Measurements from ENCODE around the gene RAMAC.

RAMAC gene

GRCh38 chr15:82944056-82944455 is 42.0 kb upstream of the RAMAC start:
- Histone ChIP-seq H3K36me3 (replicated peaks) (no peaks in the 10 kb centered on the region), H3K4me3 (ENCODE audit: low read depth, low read length) (no peak overlapping the region), H3K27me3 (replicated peaks) (no peaks in the 10 kb centered on the region), H3K27ac (no peak overlapping the region)
- in situ Hi-C loops (cut with HindIII; ENCODE audit: low pct_ligation_motif_present, low sequenced_read_pairs), result no loop called here
- DNase-seq, result no peak
- TF ChIP-seq CTCF (IDR thresholded peaks at IDR 0.05; ENCODE audit: low read depth, low read length, missing control alignments), result no peak

- no peak overlapping the region for H3K27ac ChIP-seq
- H3K27me3 ChIP-seq (replicated peaks), result peaks cover 1% of the 10 kb centered on the region
- in situ Hi-C loops (cut with HindIII; ENCODE audit: low pct_ligation_motif_present, low sequenced_read_pairs), result no loop called here
- TF ChIP-seq CTCF (IDR thresholded peaks at IDR 0.05; ENCODE audit: low read depth, low read length, missing control alignments), result no peak
- H3K36me3 ChIP-seq (replicated peaks), result no peaks in the 10 kb centered on the region
- H3K4me3 ChIP-seq (ENCODE audit: low read depth, low read length), result no peak overlapping the region
- no peak for DNase-seq
These were observed 41.2 kb upstream of the RAMAC start for GRCh38 chr15:82944821-82945220.

GRCh38 chr15:82945326-82945725 is 40.7 kb upstream of the RAMAC start:
- Histone ChIP-seq H3K27me3 (replicated peaks) (peaks cover 2% of the 10 kb centered on the region), H3K36me3 (replicated peaks) (no peaks in the 10 kb centered on the region), H3K27ac (no peak overlapping the region), H3K4me3 (ENCODE audit: low read depth, low read length) (no peak overlapping the region)
- no peak for TF ChIP-seq CTCF (IDR thresholded peaks at IDR 0.05; ENCODE audit: low read depth, low read length, missing control alignments)
- in situ Hi-C loops (cut with HindIII; ENCODE audit: low pct_ligation_motif_present, low sequenced_read_pairs), result no loop called here
- no peak for DNase-seq

- peaks cover 2% of the 10 kb centered on the region for H3K27me3 ChIP-seq (replicated peaks)
These were observed 39.8 kb upstream of the RAMAC start for GRCh38 chr15:82946155-82946701.

GRCh38 chr15:82950295-82950694 is 35.7 kb upstream of the RAMAC start:
- no peak for TF ChIP-seq CTCF (IDR thresholded peaks at IDR 0.05; ENCODE audit: low read depth, low read length, missing control alignments)
- no peak overlapping the region for H3K27ac ChIP-seq
- no peak for DNase-seq
- in situ Hi-C loops (cut with HindIII; ENCODE audit: low pct_ligation_motif_present, low sequenced_read_pairs), result no loop called here
- no peak overlapping the region for H3K4me3 ChIP-seq (ENCODE audit: low read depth, low read length)
- peaks cover 7% of the 10 kb centered on the region for H3K27me3 ChIP-seq (replicated peaks)
- no peaks in the 10 kb centered on the region for H3K36me3 ChIP-seq (replicated peaks)

More at GRCh38 chr15:82946155-82946701, 39.8 kb upstream of the RAMAC start:
- no peak for TF ChIP-seq CTCF (IDR thresholded peaks at IDR 0.05; ENCODE audit: low read depth, low read length, missing control alignments)
- Histone ChIP-seq H3K27ac (no peak overlapping the region), H3K36me3 (replicated peaks) (no peaks in the 10 kb centered on the region), H3K4me3 (ENCODE audit: low read depth, low read length) (no peak overlapping the region)
- in situ Hi-C loops (cut with HindIII; ENCODE audit: low pct_ligation_motif_present, low sequenced_read_pairs), result no loop called here
- DNase-seq, result no peak

- H3K27me3 ChIP-seq (replicated peaks), result peaks cover 7% of the 10 kb centered on the region
- TF ChIP-seq CTCF (IDR thresholded peaks at IDR 0.05; ENCODE audit: low read depth, low read length, missing control alignments), result no peak
- H3K36me3 ChIP-seq (replicated peaks), result no peaks in the 10 kb centered on the region
These were observed 35.2 kb upstream of the RAMAC start for GRCh38 chr15:82950746-82951370.

More at GRCh38 chr15:82950746-82951370, 35.2 kb upstream of the RAMAC start:
- no peak overlapping the region for H3K4me3 ChIP-seq (ENCODE audit: low read depth, low read length)
- DNase-seq, result no peak
- in situ Hi-C loops (cut with HindIII; ENCODE audit: low pct_ligation_motif_present, low sequenced_read_pairs), result no loop called here
- H3K27ac ChIP-seq, result no peak overlapping the region
